ENCODE results near the gene GPR87.

DNA sequence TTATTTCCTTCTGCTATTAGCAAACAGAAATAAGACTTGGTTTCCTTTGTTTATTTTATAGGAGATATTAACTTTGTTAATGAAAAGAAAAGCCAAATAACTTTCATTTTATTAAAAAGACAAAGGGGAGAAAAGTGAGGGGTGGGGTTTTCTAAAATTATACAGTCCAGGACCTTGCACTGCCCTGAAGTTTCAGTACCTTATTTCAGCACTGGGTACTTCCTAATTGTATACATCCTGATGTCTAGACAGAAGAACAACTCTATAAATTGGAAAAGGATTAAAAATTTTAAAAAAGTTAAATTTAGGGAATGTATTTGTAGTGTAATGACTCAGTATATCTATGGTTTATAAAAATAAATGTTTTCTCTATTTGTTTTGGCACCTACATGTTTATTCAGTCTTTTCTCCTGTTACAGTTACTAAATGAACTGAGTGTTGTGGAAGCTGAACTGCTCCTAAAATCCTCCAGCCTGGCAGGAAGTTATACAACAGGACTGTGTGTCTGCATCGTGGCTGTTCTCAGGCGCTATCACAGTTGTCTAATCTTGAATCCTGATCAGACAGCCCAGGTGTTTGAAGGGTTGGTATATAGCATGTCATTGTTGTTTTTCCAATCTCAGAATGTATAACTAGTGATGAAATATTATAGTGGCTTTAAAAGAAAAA lies 40.3 kb upstream of the GPR87 start:
- TF ChIP-seq, protein P1, sequence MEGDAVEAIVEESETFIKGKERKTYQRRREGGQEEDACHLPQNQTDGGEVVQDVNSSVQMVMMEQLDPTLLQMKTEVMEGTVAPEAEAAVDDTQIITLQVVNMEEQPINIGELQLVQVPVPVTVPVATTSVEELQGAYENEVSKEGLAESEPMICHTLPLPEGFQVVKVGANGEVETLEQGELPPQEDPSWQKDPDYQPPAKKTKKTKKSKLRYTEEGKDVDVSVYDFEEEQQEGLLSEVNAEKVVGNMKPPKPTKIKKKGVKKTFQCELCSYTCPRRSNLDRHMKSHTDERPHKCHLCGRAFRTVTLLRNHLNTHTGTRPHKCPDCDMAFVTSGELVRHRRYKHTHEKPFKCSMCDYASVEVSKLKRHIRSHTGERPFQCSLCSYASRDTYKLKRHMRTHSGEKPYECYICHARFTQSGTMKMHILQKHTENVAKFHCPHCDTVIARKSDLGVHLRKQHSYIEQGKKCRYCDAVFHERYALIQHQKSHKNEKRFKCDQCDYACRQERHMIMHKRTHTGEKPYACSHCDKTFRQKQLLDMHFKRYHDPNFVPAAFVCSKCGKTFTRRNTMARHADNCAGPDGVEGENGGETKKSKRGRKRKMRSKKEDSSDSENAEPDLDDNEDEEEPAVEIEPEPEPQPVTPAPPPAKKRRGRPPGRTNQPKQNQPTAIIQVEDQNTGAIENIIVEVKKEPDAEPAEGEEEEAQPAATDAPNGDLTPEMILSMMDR (IDR thresholded peaks at IDR 0.05; ENCODE audit: insufficient read depth, low read length), result no peak
- TF ChIP-seq, protein P2, sequence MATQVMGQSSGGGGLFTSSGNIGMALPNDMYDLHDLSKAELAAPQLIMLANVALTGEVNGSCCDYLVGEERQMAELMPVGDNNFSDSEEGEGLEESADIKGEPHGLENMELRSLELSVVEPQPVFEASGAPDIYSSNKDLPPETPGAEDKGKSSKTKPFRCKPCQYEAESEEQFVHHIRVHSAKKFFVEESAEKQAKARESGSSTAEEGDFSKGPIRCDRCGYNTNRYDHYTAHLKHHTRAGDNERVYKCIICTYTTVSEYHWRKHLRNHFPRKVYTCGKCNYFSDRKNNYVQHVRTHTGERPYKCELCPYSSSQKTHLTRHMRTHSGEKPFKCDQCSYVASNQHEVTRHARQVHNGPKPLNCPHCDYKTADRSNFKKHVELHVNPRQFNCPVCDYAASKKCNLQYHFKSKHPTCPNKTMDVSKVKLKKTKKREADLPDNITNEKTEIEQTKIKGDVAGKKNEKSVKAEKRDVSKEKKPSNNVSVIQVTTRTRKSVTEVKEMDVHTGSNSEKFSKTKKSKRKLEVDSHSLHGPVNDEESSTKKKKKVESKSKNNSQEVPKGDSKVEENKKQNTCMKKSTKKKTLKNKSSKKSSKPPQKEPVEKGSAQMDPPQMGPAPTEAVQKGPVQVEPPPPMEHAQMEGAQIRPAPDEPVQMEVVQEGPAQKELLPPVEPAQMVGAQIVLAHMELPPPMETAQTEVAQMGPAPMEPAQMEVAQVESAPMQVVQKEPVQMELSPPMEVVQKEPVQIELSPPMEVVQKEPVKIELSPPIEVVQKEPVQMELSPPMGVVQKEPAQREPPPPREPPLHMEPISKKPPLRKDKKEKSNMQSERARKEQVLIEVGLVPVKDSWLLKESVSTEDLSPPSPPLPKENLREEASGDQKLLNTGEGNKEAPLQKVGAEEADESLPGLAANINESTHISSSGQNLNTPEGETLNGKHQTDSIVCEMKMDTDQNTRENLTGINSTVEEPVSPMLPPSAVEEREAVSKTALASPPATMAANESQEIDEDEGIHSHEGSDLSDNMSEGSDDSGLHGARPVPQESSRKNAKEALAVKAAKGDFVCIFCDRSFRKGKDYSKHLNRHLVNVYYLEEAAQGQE (IDR thresholded peaks at IDR 0.05; ENCODE audit: insufficient replicate concordance, low read depth), result no peak
- no peak for TF ChIP-seq POLR2AphosphoS5 (IDR thresholded peaks at IDR 0.05; ENCODE audit: low read depth)
- TF ChIP-seq GABPA (IDR thresholded peaks at IDR 0.05; ENCODE audit: low read depth), result no peak

Data from HL-60 (cell line).